Measurements from ENCODE around the gene IFT81. TPM values are rescaled to one million over a fixed set of nuclear protein-coding genes. Genes with fewer than 3 reads are reported as not detected.

IFT81 gene
- total RNA-seq, 1 donor from 2014 or later = 13.1 TPM

DNA sequence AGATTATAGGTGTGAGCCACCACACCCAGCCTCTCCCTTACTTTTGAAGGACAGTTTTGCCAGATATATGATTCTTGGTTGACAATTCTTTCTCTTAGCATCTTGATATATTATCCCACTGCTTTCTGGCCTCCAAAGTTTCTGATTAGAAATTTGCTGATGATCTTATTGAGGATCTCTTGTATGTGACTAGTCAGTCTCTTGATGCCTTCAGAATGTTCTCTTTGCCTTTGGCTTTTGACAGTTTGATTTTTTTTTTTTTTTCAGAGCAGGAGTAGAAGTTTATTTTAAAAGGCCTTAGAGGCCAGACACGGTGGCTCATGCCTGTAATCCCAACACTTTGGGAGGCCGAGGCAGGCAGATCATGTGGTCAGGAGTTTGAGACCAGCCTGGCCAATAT is 32.6 kb downstream of the IFT81 start:
- no peak for DNase-seq (ENCODE audit: extremely low spot score, unreplicated experiment)
- H3K9me3 Mint-ChIP-seq (ENCODE audit: unreplicated experiment) = peaks cover 8% of the 10 kb centered on the region
- no peak overlapping the region for H3K4me3 Mint-ChIP-seq (ENCODE audit: unreplicated experiment)
- no peak for TF ChIP-seq CTCF (IDR thresholded peaks at IDR 0.05)
- peaks cover 10% of the 10 kb centered on the region for H3K4me1 Mint-ChIP-seq (ENCODE audit: unreplicated experiment)
- H3K36me3 Mint-ChIP-seq (ENCODE audit: unreplicated experiment) = peaks cover 44% of the 10 kb centered on the region
- H3K27me3 Mint-ChIP-seq (ENCODE audit: unreplicated experiment) = no peaks in the 10 kb centered on the region
- no peak overlapping the region for H3K27ac Mint-ChIP-seq (ENCODE audit: unreplicated experiment)

- no peak for DNase-seq (ENCODE audit: extremely low spot score, unreplicated experiment)
- Mint-ChIP-seq H3K36me3 (ENCODE audit: unreplicated experiment) (peaks cover 41% of the 10 kb centered on the region), H3K27me3 (ENCODE audit: unreplicated experiment) (no peaks in the 10 kb centered on the region), H3K4me1 (ENCODE audit: unreplicated experiment) (peaks cover 10% of the 10 kb centered on the region), H3K4me3 (ENCODE audit: unreplicated experiment) (no peak overlapping the region), H3K9me3 (ENCODE audit: unreplicated experiment) (peaks cover 8% of the 10 kb centered on the region), H3K27ac (ENCODE audit: unreplicated experiment) (no peak overlapping the region)
- no peak for TF ChIP-seq CTCF (IDR thresholded peaks at IDR 0.05)
Observed at GRCh38 chr12:110157539-110157938, 33.4 kb downstream of the IFT81 start.

DNA sequence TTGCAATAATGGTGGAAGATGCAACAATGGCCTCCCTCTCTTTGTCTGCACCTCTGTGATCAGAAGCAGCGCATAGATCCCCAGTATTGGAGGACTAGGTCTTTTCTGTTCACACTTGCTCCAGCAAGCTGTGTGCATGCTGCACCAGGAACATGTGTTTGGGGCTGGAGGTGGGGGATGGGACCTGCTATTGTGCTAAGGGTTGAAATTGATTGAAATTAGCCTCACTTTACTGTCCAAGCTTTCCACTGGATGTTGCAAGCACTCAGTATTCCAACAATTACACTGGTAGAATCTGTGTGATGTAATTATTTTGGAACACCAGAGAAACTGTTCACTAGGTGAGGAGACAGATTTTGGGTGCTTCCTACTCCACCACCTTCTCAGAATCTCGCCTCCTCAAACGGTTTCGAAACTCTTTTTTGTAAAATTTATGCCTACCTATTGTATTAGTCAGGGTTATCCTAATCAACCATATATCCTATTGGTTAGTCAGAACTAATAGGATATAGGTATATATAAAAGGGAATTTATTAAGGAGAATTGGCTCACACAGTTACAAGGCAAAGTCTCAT is 35.6 kb downstream of the IFT81 start:
- Mint-ChIP-seq H3K9me3 (ENCODE audit: unreplicated experiment) (peaks cover 8% of the 10 kb centered on the region), H3K27ac (ENCODE audit: unreplicated experiment) (no peak overlapping the region), H3K27me3 (ENCODE audit: unreplicated experiment) (no peaks in the 10 kb centered on the region), H3K36me3 (ENCODE audit: unreplicated experiment) (peaks cover 44% of the 10 kb centered on the region), H3K4me1 (ENCODE audit: unreplicated experiment) (peaks cover 9% of the 10 kb centered on the region), H3K4me3 (ENCODE audit: unreplicated experiment) (no peak overlapping the region)
- no peak for TF ChIP-seq CTCF (IDR thresholded peaks at IDR 0.05)
- no peak for DNase-seq (ENCODE audit: extremely low spot score, unreplicated experiment)

DNA sequence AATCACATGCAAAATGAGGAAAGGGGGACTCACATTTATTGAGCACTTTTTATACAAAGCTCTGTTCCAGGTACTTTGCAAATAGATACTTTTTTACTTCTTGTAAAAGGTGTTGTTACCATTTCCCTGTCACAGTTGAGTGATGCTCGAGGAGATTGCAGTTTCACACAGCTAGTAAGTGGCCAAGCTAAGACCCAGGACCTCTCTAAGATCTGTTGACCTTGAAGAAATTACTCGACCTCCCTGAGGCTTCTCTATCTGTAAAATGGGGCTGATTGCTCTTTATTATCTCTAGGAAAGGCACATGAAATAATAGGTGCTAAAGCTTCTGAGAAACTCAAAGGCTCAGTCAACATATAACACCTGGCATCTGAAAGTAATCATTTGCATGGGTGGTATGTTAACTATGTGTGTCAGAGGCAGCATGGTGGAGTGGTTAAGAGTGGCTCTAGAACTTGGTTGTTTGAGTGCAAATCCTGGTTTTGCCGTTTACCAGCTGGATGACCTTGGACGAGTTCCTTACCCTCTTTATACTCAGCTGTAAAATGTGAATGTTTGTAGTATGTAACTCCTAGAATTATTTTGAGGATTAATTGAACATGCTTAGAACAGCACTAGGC is 41.5 kb downstream of the IFT81 start:
- Mint-ChIP-seq H3K4me1 (ENCODE audit: unreplicated experiment) (no peaks in the 10 kb centered on the region), H3K4me3 (ENCODE audit: unreplicated experiment) (no peak overlapping the region), H3K27me3 (ENCODE audit: unreplicated experiment) (no peaks in the 10 kb centered on the region), H3K9me3 (ENCODE audit: unreplicated experiment) (no peaks in the 10 kb centered on the region), H3K27ac (ENCODE audit: unreplicated experiment) (no peak overlapping the region), H3K36me3 (ENCODE audit: unreplicated experiment) (peaks cover 27% of the 10 kb centered on the region)
- no peak for TF ChIP-seq CTCF (IDR thresholded peaks at IDR 0.05)
- no peak for DNase-seq (ENCODE audit: extremely low spot score, unreplicated experiment)

- Mint-ChIP-seq H3K9me3 (ENCODE audit: unreplicated experiment) (no peaks in the 10 kb centered on the region), H3K27ac (ENCODE audit: unreplicated experiment) (no peak overlapping the region), H3K36me3 (ENCODE audit: unreplicated experiment) (peaks cover 28% of the 10 kb centered on the region), H3K4me1 (ENCODE audit: unreplicated experiment) (no peaks in the 10 kb centered on the region), H3K4me3 (ENCODE audit: unreplicated experiment) (no peak overlapping the region), H3K27me3 (ENCODE audit: unreplicated experiment) (no peaks in the 10 kb centered on the region)
- TF ChIP-seq CTCF (IDR thresholded peaks at IDR 0.05) = no peak
- no peak for DNase-seq (ENCODE audit: extremely low spot score, unreplicated experiment)
Observed at GRCh38 chr12:110168732-110169455, 44.7 kb downstream of the IFT81 start.
